Activated naive CD8-positive, alpha-beta T cell treated with anti-CD3 and anti-CD28 coated beads, Interleukin-2, amount 50 U/mL, for 24 hours (primary cell): ENCODE data around the gene CCDC63.
"Not testable (repeated sequence)": the region's sequence is repeated elsewhere in the genome, so short reads cannot be mapped to it uniquely, and the experiment has no call there.

Experiments
- ATAC-seq: fragments of 150-1000 bp; cut with Tn5 transposase; one replicate; pipeline ENCODE4 v1.10.0; 2021
- DNase-seq: peaks from one replicate; pipeline ENCODE4 v3.0.0; 2021
- H3K27ac Mint-ChIP-seq: one replicate; pipeline ENCODE4 v1.8.0; 2021; ENCODE audit warnings: mild to moderate bottlenecking, mixed read lengths
- H3K27me3 Mint-ChIP-seq: one replicate; pipeline ENCODE4 v1.8.0; 2021; ENCODE audit warnings: mixed read lengths
- H3K36me3 Mint-ChIP-seq: one replicate; pipeline ENCODE4 v1.8.0; 2021; ENCODE audit warnings: low read depth, mixed read lengths
- H3K4me1 Mint-ChIP-seq: one replicate; pipeline ENCODE4 v1.8.0; 2021; ENCODE audit warnings: mixed read lengths
- H3K4me3 Mint-ChIP-seq: one replicate; pipeline ENCODE4 v1.8.0; 2021; ENCODE audit warnings: mild to moderate bottlenecking, moderate library complexity, mixed read lengths
- H3K9me3 Mint-ChIP-seq: one replicate; pipeline ENCODE4 v1.8.0; 2021; ENCODE audit warnings: mixed read lengths

Gene CCDC63

DNA sequence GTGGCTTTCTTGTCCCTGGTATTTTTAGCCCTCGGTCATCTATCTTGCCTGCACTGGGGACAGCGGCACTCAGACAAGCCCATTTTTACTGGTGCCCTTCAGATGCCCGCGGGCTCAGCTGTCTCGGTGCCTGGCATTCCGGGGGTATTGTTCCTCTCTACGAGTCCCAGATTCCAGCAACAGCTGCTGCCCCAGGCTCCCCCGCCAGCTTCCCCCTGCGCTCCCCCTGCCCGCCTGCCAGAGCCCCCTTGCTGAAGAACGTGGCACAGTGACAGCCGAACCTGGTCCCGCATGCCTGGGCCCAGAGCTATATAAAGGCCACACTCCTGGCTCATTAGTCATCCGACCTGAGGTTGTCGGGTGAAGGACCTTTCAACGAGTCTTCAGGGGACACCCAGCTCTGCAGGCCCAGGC is 84.5 kb downstream of the CCDC63 start:
- no peak overlapping the region for H3K4me3 Mint-ChIP-seq
- DNase-seq (no peak), ATAC-seq (no peak)
- H3K27ac Mint-ChIP-seq: no peak overlapping the region
- no peaks in the 10 kb centered on the region for H3K9me3 Mint-ChIP-seq
- H3K36me3 Mint-ChIP-seq: no peaks in the 10 kb centered on the region
- H3K27me3 Mint-ChIP-seq: peaks cover 4% of the 10 kb centered on the region
- no peaks in the 10 kb centered on the region for H3K4me1 Mint-ChIP-seq

DNA sequence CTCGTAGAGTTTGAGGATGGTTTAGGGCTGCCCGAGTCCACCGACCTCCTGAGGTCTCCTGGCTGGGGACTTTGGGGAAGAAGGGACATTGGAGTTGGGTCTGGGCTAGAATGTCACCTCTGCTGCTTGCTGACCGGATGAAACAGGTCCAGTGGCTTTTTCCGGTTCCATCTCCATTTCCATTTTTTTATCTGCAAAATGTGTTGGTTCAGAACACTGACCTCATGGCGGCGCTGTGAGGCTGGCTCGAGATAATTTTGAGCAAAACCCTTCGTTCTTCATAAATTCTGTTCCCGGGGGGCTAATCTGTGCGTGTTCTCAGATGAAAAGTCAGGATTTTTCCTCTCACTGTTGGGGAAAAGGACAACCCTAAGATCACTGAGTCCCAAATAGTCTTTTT is 85.3 kb downstream of the CCDC63 start:
- Mint-ChIP-seq H3K27ac (no peak overlapping the region), H3K9me3 (no peaks in the 10 kb centered on the region), H3K4me1 (peaks cover 1% of the 10 kb centered on the region), H3K27me3 (peaks cover 8% of the 10 kb centered on the region), H3K4me3 (no peak overlapping the region), H3K36me3 (no peaks in the 10 kb centered on the region)
- no peak for DNase-seq
- no peak for ATAC-seq

DNA sequence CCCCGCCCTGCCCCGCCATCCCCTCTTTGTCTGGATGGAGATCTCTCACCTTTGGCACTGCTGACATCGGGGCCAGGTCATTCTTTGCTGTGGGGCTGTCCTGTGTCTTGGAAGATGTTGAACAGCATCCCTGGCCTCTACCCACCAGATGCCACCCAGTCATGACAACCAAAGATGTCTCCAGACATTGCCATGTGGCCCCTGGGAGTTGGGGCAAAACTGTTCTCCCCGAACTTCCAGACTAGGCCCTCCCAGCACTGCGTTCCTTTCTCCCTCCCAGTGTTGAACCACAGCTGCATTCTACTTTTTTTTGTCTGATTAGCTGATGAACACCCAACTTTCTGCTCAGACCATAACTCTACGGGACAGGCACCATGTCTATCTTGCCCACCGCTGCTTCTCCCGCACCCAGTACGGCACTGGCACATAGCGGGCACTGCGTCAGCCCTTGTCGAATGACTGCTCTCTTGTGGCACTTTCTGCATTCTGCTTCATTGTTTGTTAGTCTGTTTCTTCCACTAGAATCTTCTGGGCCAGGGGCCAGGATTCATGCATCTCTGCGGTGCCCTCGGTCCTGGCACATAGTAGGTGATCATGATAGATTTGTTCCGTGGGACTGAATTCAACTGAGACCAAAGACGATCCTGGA is 86.7 kb downstream of the CCDC63 start:
- H3K4me1 Mint-ChIP-seq: peaks cover 5% of the 10 kb centered on the region
- ATAC-seq: no peak
- H3K36me3 Mint-ChIP-seq: no peaks in the 10 kb centered on the region
- H3K27ac Mint-ChIP-seq: no peak overlapping the region
- no peak overlapping the region for H3K4me3 Mint-ChIP-seq
- no peaks in the 10 kb centered on the region for H3K9me3 Mint-ChIP-seq
- DNase-seq: no peak
- peaks cover 12% of the 10 kb centered on the region for H3K27me3 Mint-ChIP-seq

DNA sequence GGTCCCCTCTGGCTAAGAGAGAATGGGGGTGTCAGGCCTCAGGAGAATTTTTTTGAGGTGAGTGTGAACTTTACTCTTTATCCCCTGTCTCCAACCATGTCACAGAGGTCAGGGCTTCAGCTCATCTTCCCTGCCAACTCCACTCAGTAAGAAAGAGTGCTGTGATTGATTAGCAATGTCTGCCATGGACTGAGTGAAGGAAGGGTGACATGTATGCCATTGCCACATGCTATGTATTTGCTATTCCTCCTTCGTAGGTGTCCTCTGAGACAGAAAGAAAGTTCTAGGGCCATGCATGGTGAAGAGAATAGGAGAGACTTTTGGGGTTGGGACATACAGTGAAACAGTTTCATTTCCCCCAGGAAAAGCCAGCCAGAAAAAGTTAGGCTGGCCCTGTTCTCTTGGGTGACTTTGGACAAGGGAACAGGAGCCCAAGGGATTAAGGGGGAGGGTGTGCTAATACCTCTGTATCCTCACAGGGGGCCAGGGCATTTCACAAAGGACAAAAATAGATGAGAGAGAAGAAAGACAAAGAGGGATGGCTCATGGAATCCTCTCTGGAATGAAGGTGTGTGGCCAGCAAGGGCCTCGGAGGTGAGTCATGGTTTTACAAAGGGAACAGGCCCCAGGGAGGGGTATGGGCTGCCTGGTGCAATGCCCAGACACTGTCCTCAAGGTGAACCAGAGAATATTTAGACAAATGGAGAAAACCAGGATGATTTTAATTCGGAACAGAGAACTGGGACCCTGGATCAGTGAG is 87.5 kb downstream of the CCDC63 start:
- H3K36me3 Mint-ChIP-seq: no peaks in the 10 kb centered on the region
- peaks cover 5% of the 10 kb centered on the region for H3K4me1 Mint-ChIP-seq
- peaks cover 12% of the 10 kb centered on the region for H3K27me3 Mint-ChIP-seq
- no peak overlapping the region for H3K27ac Mint-ChIP-seq
- no peaks in the 10 kb centered on the region for H3K9me3 Mint-ChIP-seq
- no peak overlapping the region for H3K4me3 Mint-ChIP-seq
- ATAC-seq (no peak), DNase-seq (no peak)

DNA sequence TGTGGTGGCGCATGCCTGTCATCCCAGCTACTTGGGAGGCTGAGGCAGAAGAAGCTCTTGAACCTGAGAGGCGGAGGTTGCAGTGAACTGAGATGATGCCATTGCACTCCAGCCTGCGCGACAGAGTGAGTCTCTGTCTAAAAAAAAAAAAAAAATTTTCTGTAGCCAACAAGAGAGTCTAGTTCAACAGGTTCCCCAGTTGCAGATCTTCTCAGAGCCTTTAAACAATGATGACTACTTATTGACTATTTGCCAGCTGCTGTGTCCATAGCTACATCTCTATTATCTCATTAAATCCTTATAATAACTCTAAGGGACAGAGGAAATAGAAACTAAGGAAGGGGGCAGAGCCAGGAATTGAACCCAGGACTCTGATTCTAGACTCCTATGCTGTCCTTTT is 88.8 kb downstream of the CCDC63 start:
- no peak for ATAC-seq

DNA sequence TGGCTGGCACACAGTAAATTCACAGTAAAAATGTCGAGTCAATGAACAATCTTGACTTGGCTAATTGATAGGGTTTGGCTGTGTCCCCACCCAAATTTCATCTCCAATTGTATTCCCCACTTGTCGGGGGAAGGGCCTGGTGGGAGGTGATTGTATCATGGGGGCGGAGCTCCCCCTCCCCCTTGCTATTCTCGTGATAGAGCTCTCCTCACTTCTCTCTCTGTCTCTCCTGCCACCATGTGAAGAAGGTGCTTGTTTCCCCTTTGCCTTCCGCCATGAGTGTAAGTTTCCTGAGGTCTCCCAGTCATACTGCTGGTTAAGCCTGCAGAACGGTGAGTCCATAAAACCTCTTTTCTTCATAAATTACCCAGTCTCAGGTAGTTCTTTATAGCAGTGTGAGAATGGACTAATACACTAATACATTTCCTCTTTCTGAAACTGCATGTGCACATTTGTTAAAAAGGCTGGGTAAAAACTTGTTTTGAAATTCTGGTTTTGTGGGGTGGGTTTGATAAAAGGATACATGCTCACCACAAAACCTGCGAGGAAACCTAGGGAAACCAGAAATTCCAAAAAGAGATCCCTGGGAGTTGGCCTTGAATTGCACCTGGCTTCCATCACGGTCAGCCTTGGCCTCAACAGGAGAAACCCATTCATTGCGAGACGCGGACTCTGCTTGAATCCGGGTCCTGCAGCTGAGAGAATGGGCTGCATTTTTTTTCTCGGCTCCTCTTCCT is 89.7 kb downstream of the CCDC63 start:
- no peak for ATAC-seq
- DNase-seq: no peak
- Mint-ChIP-seq H3K36me3 (no peaks in the 10 kb centered on the region), H3K4me1 (peaks cover 5% of the 10 kb centered on the region), H3K4me3 (no peak overlapping the region), H3K9me3 (no peaks in the 10 kb centered on the region), H3K27me3 (peaks cover 12% of the 10 kb centered on the region), H3K27ac (no peak overlapping the region)

More for the DNA sequence above, 88.8 kb downstream of the CCDC63 start:
- Mint-ChIP-seq H3K9me3 (no peaks in the 10 kb centered on the region), H3K27ac (no peak overlapping the region), H3K4me1 (peaks cover 5% of the 10 kb centered on the region), H3K4me3 (no peak overlapping the region), H3K36me3 (no peaks in the 10 kb centered on the region), H3K27me3 (peaks cover 12% of the 10 kb centered on the region)
- DNase-seq: no peak

DNA sequence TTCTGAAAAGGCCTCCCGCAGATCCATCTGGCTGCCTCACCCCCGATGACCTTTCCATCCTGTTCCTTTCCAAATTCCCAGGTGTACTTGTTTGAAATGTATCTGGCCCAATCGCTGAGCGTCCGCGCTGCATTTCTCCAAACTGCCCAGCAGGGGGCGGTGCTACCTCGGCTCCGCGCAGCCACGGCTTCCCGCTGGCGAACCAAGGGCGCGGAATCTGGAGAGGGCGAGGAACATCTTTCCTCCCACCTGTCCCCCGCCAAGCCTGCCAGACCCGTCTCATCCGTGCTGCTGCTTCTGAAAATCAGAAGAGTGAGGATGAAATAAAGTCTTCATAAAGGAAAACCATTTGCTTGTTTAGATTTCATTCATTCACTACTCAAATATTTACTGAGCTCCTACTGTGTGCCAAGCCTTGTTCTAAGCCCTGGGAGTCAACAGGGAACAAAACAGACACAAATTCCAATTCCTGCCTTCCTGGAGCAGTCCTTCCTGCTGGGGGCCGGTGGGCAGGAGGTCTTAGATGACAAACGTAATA is 90.4 kb downstream of the CCDC63 start:
- Mint-ChIP-seq H3K9me3 (no peaks in the 10 kb centered on the region), H3K4me1 (peaks cover 5% of the 10 kb centered on the region), H3K36me3 (no peaks in the 10 kb centered on the region), H3K4me3 (peak overlapping the region; percentile 14), H3K27ac (no peak overlapping the region), H3K27me3 (peaks cover 12% of the 10 kb centered on the region)
- DNase-seq: peak; percentile 69
- peak; percentile 52 for ATAC-seq

DNA sequence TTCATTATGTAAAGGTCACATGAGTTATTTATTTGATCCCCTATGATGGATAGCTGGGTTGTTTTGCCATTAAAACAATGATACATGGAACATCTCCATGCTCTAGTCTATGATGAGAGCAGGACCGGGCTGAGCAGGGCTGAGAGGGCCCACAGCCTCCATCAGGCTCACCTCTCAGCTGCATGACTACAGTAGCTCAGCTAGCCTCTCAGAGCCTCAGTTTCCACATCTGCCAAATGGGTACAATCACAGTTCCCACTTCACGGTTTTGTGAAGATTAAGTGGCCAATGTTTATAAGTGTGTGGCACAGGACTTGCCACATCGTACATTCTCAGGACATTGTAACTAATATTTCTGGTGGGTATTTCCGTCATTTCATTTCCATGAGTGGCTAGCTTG is 93.5 kb downstream of the CCDC63 start:
- H3K9me3 Mint-ChIP-seq: no peaks in the 10 kb centered on the region
- H3K4me3 Mint-ChIP-seq: no peak overlapping the region
- H3K27ac Mint-ChIP-seq: no peak overlapping the region
- H3K4me1 Mint-ChIP-seq: peaks cover 5% of the 10 kb centered on the region
- peaks cover 17% of the 10 kb centered on the region for H3K27me3 Mint-ChIP-seq
- DNase-seq: no peak
- no peaks in the 10 kb centered on the region for H3K36me3 Mint-ChIP-seq
- ATAC-seq: no peak

DNA sequence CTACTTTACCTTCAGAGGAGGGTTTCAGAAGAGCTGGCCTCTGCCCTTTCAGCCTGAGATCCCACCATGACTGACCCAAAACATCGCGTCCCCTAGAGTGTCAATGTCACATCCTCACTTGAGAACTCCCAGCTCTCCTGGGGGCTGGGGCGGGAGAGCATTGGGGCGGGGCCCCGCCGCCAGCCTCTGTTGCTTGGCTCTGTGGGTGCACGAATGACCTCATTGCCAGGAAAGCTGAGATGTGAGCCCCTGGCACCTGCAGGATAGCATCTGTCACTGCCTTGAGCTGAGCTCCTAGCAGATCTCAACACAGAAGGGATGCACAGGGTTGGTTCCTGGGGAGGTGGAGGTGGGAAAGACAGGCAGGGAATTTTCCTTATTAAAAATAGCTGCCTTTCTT is 94.1 kb downstream of the CCDC63 start:
- peaks cover 5% of the 10 kb centered on the region for H3K4me1 Mint-ChIP-seq
- no peak for DNase-seq
- H3K27me3 Mint-ChIP-seq: peaks cover 17% of the 10 kb centered on the region
- peaks cover 5% of the 10 kb centered on the region for H3K9me3 Mint-ChIP-seq
- H3K27ac Mint-ChIP-seq: no peak overlapping the region
- no peak for ATAC-seq
- no peak overlapping the region for H3K4me3 Mint-ChIP-seq
- no peaks in the 10 kb centered on the region for H3K36me3 Mint-ChIP-seq

DNA sequence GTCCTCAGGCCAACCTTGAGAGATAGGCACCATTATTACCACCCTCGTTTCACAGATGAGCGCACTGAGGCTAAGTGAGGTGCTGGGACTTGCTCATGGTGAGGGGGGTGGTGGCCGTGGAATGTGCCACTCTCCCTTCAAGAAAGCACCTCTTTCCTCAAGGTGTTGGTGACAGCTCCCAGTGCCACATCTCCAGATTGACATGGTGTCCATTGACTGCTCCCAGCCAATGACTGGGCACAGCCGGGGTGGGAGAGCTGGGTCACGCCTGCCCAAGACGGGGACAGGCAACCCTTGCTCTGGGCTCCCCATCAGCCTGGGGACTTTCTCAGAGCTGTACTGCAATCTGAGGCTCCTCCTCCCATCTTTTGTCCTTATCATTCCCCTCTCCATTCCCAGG is 94.6 kb downstream of the CCDC63 start:
- H3K27ac Mint-ChIP-seq: no peak overlapping the region
- peaks cover 14% of the 10 kb centered on the region for H3K27me3 Mint-ChIP-seq
- no peak for ATAC-seq
- H3K4me3 Mint-ChIP-seq: no peak overlapping the region
- DNase-seq: no peak
- H3K9me3 Mint-ChIP-seq: peaks cover 6% of the 10 kb centered on the region
- H3K4me1 Mint-ChIP-seq: peaks cover 5% of the 10 kb centered on the region
- no peaks in the 10 kb centered on the region for H3K36me3 Mint-ChIP-seq

DNA sequence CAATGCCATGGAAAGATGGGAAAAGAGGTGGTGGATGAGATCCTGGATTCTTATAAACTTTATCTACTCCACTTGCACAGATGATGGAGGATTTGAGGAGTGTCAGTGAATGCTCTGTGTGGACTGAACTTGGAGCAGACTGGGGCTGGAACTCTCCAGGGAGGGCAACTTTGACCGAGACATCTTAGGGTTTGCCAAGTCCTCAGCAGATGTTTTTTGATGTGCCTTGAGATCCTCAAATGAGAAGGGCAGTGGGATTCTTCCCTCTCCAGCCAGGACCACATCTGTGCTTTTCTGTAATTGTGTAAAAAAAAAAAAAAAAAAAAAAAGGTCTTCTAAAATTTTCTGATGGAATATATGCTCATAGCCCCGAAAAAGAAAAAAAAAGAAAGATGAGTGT is 96.6 kb downstream of the CCDC63 start:
- Mint-ChIP-seq H3K4me3 (no peak overlapping the region), H3K36me3 (no peaks in the 10 kb centered on the region), H3K9me3 (peaks cover 6% of the 10 kb centered on the region), H3K27me3 (peaks cover 8% of the 10 kb centered on the region), H3K27ac (no peak overlapping the region), H3K4me1 (no peaks in the 10 kb centered on the region)
- DNase-seq (no peak), ATAC-seq (no peak)

DNA sequence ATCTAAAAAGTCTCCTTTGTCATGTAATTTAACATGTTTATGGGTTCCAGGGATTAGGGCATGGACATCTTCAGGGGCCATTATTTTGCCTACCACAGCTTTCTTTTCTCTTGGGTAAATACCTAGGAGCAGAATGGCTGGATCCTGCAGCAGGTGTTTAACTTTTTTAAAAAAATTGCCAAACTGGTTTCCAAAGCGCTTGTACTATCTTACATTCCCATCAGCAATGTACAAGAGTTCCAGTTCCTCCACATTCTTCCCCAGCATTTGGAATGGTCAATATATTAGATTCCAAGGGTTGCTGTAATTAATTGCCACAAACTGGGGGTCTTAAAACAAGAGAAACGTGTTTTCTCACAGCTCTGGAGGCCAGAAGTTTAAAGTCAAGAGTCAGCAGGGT is 101.3 kb downstream of the CCDC63 start:
- Mint-ChIP-seq H3K9me3 (peaks cover 6% of the 10 kb centered on the region), H3K36me3 (no peaks in the 10 kb centered on the region), H3K4me3 (no peak overlapping the region), H3K4me1 (no peaks in the 10 kb centered on the region), H3K27me3 (peaks cover 8% of the 10 kb centered on the region), H3K27ac (no peak overlapping the region)
- DNase-seq (no peak), ATAC-seq (no peak)

DNA sequence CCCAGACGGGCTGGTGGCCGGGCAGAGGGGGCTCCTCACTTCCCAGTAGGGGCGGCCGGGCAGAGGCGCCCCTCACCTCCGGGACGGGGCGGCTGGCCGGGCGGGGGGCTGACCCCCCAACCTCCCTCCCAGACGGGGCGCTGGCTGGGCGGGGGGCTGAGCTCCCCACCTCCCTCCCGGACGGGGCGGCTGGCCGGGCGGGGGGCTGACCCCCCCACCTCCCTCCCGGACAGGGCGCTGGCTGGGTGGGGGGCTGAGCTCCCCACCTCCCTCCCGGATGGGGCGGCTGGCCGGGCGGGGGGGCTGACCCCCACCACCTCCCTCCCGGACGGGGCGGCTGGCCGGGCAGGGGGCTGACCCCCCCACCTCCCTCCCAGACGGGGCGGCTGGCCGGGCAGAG is 103.7 kb downstream of the CCDC63 start:
- DNase-seq, H3K36me3 Mint-ChIP-seq, H3K9me3 Mint-ChIP-seq, H3K4me3 Mint-ChIP-seq, H3K4me1 Mint-ChIP-seq, H3K27ac Mint-ChIP-seq, H3K27me3 Mint-ChIP-seq, ATAC-seq: not testable (repeated sequence)

DNA sequence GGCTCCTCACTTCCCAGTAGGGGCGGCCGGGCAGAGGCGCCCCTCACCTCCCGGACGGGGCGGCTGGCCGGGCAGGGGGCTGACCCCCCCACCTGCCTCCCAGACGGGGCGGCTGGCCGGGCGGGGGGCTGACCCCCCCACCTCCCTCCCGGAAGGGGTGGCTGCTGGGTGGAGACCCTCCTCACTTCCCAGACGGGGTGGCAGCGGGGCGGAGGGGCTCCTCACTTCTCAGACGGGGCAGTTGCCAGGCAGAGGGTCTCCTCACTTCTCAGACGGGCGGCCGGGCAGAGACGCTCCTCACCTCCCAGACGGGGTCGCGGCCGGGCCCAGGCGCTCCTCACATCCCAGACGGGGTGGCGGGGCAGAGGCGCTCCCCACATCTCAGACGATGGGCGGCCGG is 104.1 kb downstream of the CCDC63 start:
- not testable (repeated sequence) for H3K27ac Mint-ChIP-seq, DNase-seq, H3K4me3 Mint-ChIP-seq, H3K27me3 Mint-ChIP-seq, H3K9me3 Mint-ChIP-seq, H3K4me1 Mint-ChIP-seq, ATAC-seq, H3K36me3 Mint-ChIP-seq
